Measurements from ENCODE around the gene GABBR2. TPM values are rescaled to one million over a fixed set of nuclear protein-coding genes. Genes with fewer than 3 reads are reported as not detected.

The GABBR2 gene
- polyA plus RNA-seq, 4 donors: 0.09 to 1.4 (median 0.71) TPM; not detected in 1

GRCh38 chr9:98641695-98642094, 67.0 kb downstream of the GABBR2 start:
- Histone ChIP-seq H3K27me3 (ENCODE audit: control insufficient read depth in 3 of 3, insufficient read depth in 3 of 3, low read length in 3 of 3) (peaks cover 0 to 5% (median 2%) of the 10 kb centered on the region in 3 donors), H3K4me1 (ENCODE audit: control insufficient read depth in 3 of 3, insufficient read depth in 2 of 3, low read depth in 1 of 3, low read length in 2 of 3) (no peaks in the 10 kb centered on the region), H3K9me3 (ENCODE audit: control insufficient read depth in 2 of 2, insufficient read depth in 1 of 2, low read depth in 1 of 2, low read length in 1 of 2) (peaks cover 0 to 5% of the 10 kb centered on the region in 2 donors), H3K27ac (ENCODE audit: low read depth in 1 of 3, low read length in 2 of 3) (no peak overlapping the region), H3K36me3 (ENCODE audit: control insufficient read depth in 3 of 3, insufficient read depth in 2 of 3, low read depth in 1 of 3, low read length in 3 of 3) (no peaks in the 10 kb centered on the region), H3K4me3 (ENCODE audit: low read depth in 1 of 3, low read length in 3 of 3) (no peak overlapping the region)
- no peak for DNase-seq
- no peak for FAIRE-seq
- WGBS, 3 donors: 74 to 85% (median 80%) methylated on average over 10 of the region's 10 CpGs

- peaks cover 0 to 5% (median 2%) of the 10 kb centered on the region in 3 donors for H3K27me3 ChIP-seq (ENCODE audit: control insufficient read depth in 3 of 3, insufficient read depth in 3 of 3, low read length in 3 of 3)
- DNase-seq: no peak
- H3K4me3 ChIP-seq (ENCODE audit: low read depth in 1 of 3, low read length in 3 of 3): no peak overlapping the region
- H3K27ac ChIP-seq (ENCODE audit: low read depth in 1 of 3, low read length in 2 of 3): no peak overlapping the region
- 77 to 87% (median 78%) methylated on average over 3 of the region's 3 CpGs for WGBS, 3 donors
- no peaks in the 10 kb centered on the region for H3K36me3 ChIP-seq (ENCODE audit: control insufficient read depth in 3 of 3, insufficient read depth in 2 of 3, low read depth in 1 of 3, low read length in 3 of 3)
- H3K4me1 ChIP-seq (ENCODE audit: control insufficient read depth in 3 of 3, insufficient read depth in 2 of 3, low read depth in 1 of 3, low read length in 2 of 3): no peaks in the 10 kb centered on the region
- H3K9me3 ChIP-seq (ENCODE audit: control insufficient read depth in 2 of 2, insufficient read depth in 1 of 2, low read depth in 1 of 2, low read length in 1 of 2): peaks cover 0 to 5% of the 10 kb centered on the region in 2 donors
- no peak for FAIRE-seq
These were observed 68.3 kb downstream of the GABBR2 start for GRCh38 chr9:98640394-98640793.

- no peaks in the 10 kb centered on the region for H3K4me1 ChIP-seq (ENCODE audit: control insufficient read depth in 3 of 3, insufficient read depth in 2 of 3, low read depth in 1 of 3, low read length in 2 of 3)
- no peak overlapping the region for H3K27ac ChIP-seq (ENCODE audit: low read depth in 1 of 3, low read length in 2 of 3)
- H3K27me3 ChIP-seq (ENCODE audit: control insufficient read depth in 3 of 3, insufficient read depth in 3 of 3, low read length in 3 of 3): peaks cover 0 to 2% (median 0%) of the 10 kb centered on the region in 3 donors
- FAIRE-seq (no peak), DNase-seq (no peak)
- H3K4me3 ChIP-seq (ENCODE audit: low read depth in 1 of 3, low read length in 3 of 3): no peak overlapping the region
- no peaks in the 10 kb centered on the region for H3K36me3 ChIP-seq (ENCODE audit: control insufficient read depth in 3 of 3, insufficient read depth in 2 of 3, low read depth in 1 of 3, low read length in 3 of 3)
- WGBS, 3 donors: 67 to 85% (median 81%) methylated on average over 1 of the region's 1 CpG
- H3K9me3 ChIP-seq (ENCODE audit: control insufficient read depth in 2 of 2, insufficient read depth in 1 of 2, low read depth in 1 of 2, low read length in 1 of 2): no peaks in the 10 kb centered on the region
These were observed 69.6 kb downstream of the GABBR2 start for GRCh38 chr9:98639133-98639532.

GRCh38 chr9:98637381-98637780, 71.4 kb downstream of the GABBR2 start:
- WGBS, 3 donors: 11 to 92% (median 52%) methylated on average over 1 of the region's 1 CpG
- FAIRE-seq (no peak), DNase-seq (no peak)
- H3K27me3 ChIP-seq (ENCODE audit: control insufficient read depth in 3 of 3, insufficient read depth in 3 of 3, low read length in 3 of 3): peaks cover 0 to 2% (median 0%) of the 10 kb centered on the region in 3 donors
- H3K27ac ChIP-seq (ENCODE audit: low read depth in 1 of 3, low read length in 2 of 3): no peak overlapping the region
- H3K36me3 ChIP-seq (ENCODE audit: control insufficient read depth in 3 of 3, insufficient read depth in 2 of 3, low read depth in 1 of 3, low read length in 3 of 3): no peaks in the 10 kb centered on the region
- no peaks in the 10 kb centered on the region for H3K4me1 ChIP-seq (ENCODE audit: control insufficient read depth in 3 of 3, insufficient read depth in 2 of 3, low read depth in 1 of 3, low read length in 2 of 3)
- no peaks in the 10 kb centered on the region for H3K9me3 ChIP-seq (ENCODE audit: control insufficient read depth in 2 of 2, insufficient read depth in 1 of 2, low read depth in 1 of 2, low read length in 1 of 2)
- H3K4me3 ChIP-seq (ENCODE audit: low read depth in 1 of 3, low read length in 3 of 3): no peak overlapping the region

GRCh38 chr9:98635374-98635773, 73.4 kb downstream of the GABBR2 start:
- no peak for DNase-seq
- no peaks in the 10 kb centered on the region for H3K36me3 ChIP-seq (ENCODE audit: control insufficient read depth in 3 of 3, insufficient read depth in 2 of 3, low read depth in 1 of 3, low read length in 3 of 3)
- H3K9me3 ChIP-seq (ENCODE audit: control insufficient read depth in 2 of 2, insufficient read depth in 1 of 2, low read depth in 1 of 2, low read length in 1 of 2): no peaks in the 10 kb centered on the region
- H3K4me1 ChIP-seq (ENCODE audit: control insufficient read depth in 3 of 3, insufficient read depth in 2 of 3, low read depth in 1 of 3, low read length in 2 of 3): no peaks in the 10 kb centered on the region
- WGBS, 3 donors: 88 to 96% (median 91%) methylated on average over 2 of the region's 2 CpGs
- no peak overlapping the region for H3K4me3 ChIP-seq (ENCODE audit: low read depth in 1 of 3, low read length in 3 of 3)
- FAIRE-seq: no peak
- H3K27me3 ChIP-seq (ENCODE audit: control insufficient read depth in 3 of 3, insufficient read depth in 3 of 3, low read length in 3 of 3): no peaks in the 10 kb centered on the region
- no peak overlapping the region for H3K27ac ChIP-seq (ENCODE audit: low read depth in 1 of 3, low read length in 2 of 3)

- DNase-seq: no peak
- H3K4me1 ChIP-seq (ENCODE audit: control insufficient read depth in 3 of 3, insufficient read depth in 2 of 3, low read depth in 1 of 3, low read length in 2 of 3): no peaks in the 10 kb centered on the region
- no peak overlapping the region for H3K4me3 ChIP-seq (ENCODE audit: low read depth in 1 of 3, low read length in 3 of 3)
- WGBS, 3 donors: 64 to 78% (median 77%) methylated on average over 7 of the region's 7 CpGs
- H3K36me3 ChIP-seq (ENCODE audit: control insufficient read depth in 3 of 3, insufficient read depth in 2 of 3, low read depth in 1 of 3, low read length in 3 of 3): no peaks in the 10 kb centered on the region
- no peak overlapping the region for H3K27ac ChIP-seq (ENCODE audit: low read depth in 1 of 3, low read length in 2 of 3)
- H3K9me3 ChIP-seq (ENCODE audit: control insufficient read depth in 2 of 2, insufficient read depth in 1 of 2, low read depth in 1 of 2, low read length in 1 of 2): no peaks in the 10 kb centered on the region
- FAIRE-seq: no peak
- H3K27me3 ChIP-seq (ENCODE audit: control insufficient read depth in 3 of 3, insufficient read depth in 3 of 3, low read length in 3 of 3): peaks cover 0 to 2% (median 0%) of the 10 kb centered on the region in 3 donors
These were observed 73.9 kb downstream of the GABBR2 start for GRCh38 chr9:98634685-98635336.

GRCh38 chr9:98632839-98633238, 75.9 kb downstream of the GABBR2 start:
- Histone ChIP-seq H3K4me3 (ENCODE audit: low read depth in 1 of 3, low read length in 3 of 3) (no peak overlapping the region), H3K4me1 (ENCODE audit: control insufficient read depth in 3 of 3, insufficient read depth in 2 of 3, low read depth in 1 of 3, low read length in 2 of 3) (no peaks in the 10 kb centered on the region), H3K36me3 (ENCODE audit: control insufficient read depth in 3 of 3, insufficient read depth in 2 of 3, low read depth in 1 of 3, low read length in 3 of 3) (no peaks in the 10 kb centered on the region), H3K9me3 (ENCODE audit: control insufficient read depth in 2 of 2, insufficient read depth in 1 of 2, low read depth in 1 of 2, low read length in 1 of 2) (no peaks in the 10 kb centered on the region), H3K27ac (ENCODE audit: low read depth in 1 of 3, low read length in 2 of 3) (no peak overlapping the region), H3K27me3 (ENCODE audit: control insufficient read depth in 3 of 3, insufficient read depth in 3 of 3, low read length in 3 of 3) (peaks cover 0 to 4% (median 2%) of the 10 kb centered on the region in 3 donors)
- FAIRE-seq (no peak), DNase-seq (no peak)
- 74 to 77% (median 77%) methylated on average over 4 of the region's 4 CpGs for WGBS, 3 donors

GRCh38 chr9:98627296-98627695, 81.4 kb downstream of the GABBR2 start:
- no peak overlapping the region for H3K4me3 ChIP-seq (ENCODE audit: low read depth in 1 of 3, low read length in 3 of 3)
- no peaks in the 10 kb centered on the region for H3K36me3 ChIP-seq (ENCODE audit: control insufficient read depth in 3 of 3, insufficient read depth in 2 of 3, low read depth in 1 of 3, low read length in 3 of 3)
- DNase-seq (no peak), FAIRE-seq (no peak)
- no peaks in the 10 kb centered on the region for H3K4me1 ChIP-seq (ENCODE audit: control insufficient read depth in 3 of 3, insufficient read depth in 2 of 3, low read depth in 1 of 3, low read length in 2 of 3)
- H3K9me3 ChIP-seq (ENCODE audit: control insufficient read depth in 2 of 2, insufficient read depth in 1 of 2, low read depth in 1 of 2, low read length in 1 of 2): no peaks in the 10 kb centered on the region
- H3K27me3 ChIP-seq (ENCODE audit: control insufficient read depth in 3 of 3, insufficient read depth in 3 of 3, low read length in 3 of 3): peaks cover 0 to 9% (median 4%) of the 10 kb centered on the region in 3 donors
- H3K27ac ChIP-seq (ENCODE audit: low read depth in 1 of 3, low read length in 2 of 3): no peak overlapping the region
- 84 to 86% (median 85%) methylated on average over 7 of the region's 7 CpGs for WGBS, 3 donors

- Histone ChIP-seq H3K9me3 (ENCODE audit: control insufficient read depth in 2 of 2, insufficient read depth in 1 of 2, low read depth in 1 of 2, low read length in 1 of 2) (no peaks in the 10 kb centered on the region), H3K27me3 (ENCODE audit: control insufficient read depth in 3 of 3, insufficient read depth in 3 of 3, low read length in 3 of 3) (peaks cover 0 to 9% (median 4%) of the 10 kb centered on the region in 3 donors), H3K27ac (ENCODE audit: low read depth in 1 of 3, low read length in 2 of 3) (no peak overlapping the region), H3K4me1 (ENCODE audit: control insufficient read depth in 3 of 3, insufficient read depth in 2 of 3, low read depth in 1 of 3, low read length in 2 of 3) (no peaks in the 10 kb centered on the region), H3K4me3 (ENCODE audit: low read depth in 1 of 3, low read length in 3 of 3) (no peak overlapping the region), H3K36me3 (ENCODE audit: control insufficient read depth in 3 of 3, insufficient read depth in 2 of 3, low read depth in 1 of 3, low read length in 3 of 3) (no peaks in the 10 kb centered on the region)
- 70 to 75% (median 71%) methylated on average over 5 of the region's 5 CpGs for WGBS, 3 donors
- DNase-seq: no peak
- FAIRE-seq: no peak
These were observed 83.0 kb downstream of the GABBR2 start for GRCh38 chr9:98625728-98626127.
